Brain microvascular endothelial cell (primary cell): ENCODE results near the gene CHRNG.

Experiments used
- DNase-seq: peaks from one replicate; pipeline ENCODE4 v3.0.0-alpha.2; 2020
- H3K27ac ChIP-seq: fragments of 250-450 bp; sonication (Bioruptor Pico); 2 replicates; pipeline ENCODE4 v1.5.1; 2020; ENCODE audit warnings: mild to moderate bottlenecking, moderate library complexity
- H3K27me3 ChIP-seq: fragments of 250-450 bp; sonication (Bioruptor Pico); replicated peaks from 2 replicates; pipeline ENCODE4 v1.5.1; 2020; ENCODE audit warnings: mild to moderate bottlenecking
- H3K36me3 ChIP-seq: fragments of 250-450 bp; sonication (Bioruptor Pico); replicated peaks from 2 replicates; pipeline ENCODE4 v1.5.1; 2020; ENCODE audit warnings: mild to moderate bottlenecking
- H3K4me3 ChIP-seq: 2 replicates; pipeline ENCODE4 v1.5.1; 2011; ENCODE audit warnings: low read depth, mild to moderate bottlenecking, control low read depth, low read length, moderate library complexity
- in situ Hi-C: cut with HindIII; loops from 2 replicates; pipeline ENCODE4 v1.10.0; 2017; ENCODE audit warnings: low sequenced_read_pairs, low pct_ligation_motif_present
- TF ChIP-seq, protein P1 (sequence below): IDR thresholded peaks from 2 replicates; pipeline ENCODE4 v1.5.1; 2011; ENCODE audit warnings: low read depth, mild to moderate bottlenecking, moderate library complexity, low read length, control low read depth, inconsistent platforms; ENCODE audit errors: missing control alignments

CHRNG gene

DNA sequence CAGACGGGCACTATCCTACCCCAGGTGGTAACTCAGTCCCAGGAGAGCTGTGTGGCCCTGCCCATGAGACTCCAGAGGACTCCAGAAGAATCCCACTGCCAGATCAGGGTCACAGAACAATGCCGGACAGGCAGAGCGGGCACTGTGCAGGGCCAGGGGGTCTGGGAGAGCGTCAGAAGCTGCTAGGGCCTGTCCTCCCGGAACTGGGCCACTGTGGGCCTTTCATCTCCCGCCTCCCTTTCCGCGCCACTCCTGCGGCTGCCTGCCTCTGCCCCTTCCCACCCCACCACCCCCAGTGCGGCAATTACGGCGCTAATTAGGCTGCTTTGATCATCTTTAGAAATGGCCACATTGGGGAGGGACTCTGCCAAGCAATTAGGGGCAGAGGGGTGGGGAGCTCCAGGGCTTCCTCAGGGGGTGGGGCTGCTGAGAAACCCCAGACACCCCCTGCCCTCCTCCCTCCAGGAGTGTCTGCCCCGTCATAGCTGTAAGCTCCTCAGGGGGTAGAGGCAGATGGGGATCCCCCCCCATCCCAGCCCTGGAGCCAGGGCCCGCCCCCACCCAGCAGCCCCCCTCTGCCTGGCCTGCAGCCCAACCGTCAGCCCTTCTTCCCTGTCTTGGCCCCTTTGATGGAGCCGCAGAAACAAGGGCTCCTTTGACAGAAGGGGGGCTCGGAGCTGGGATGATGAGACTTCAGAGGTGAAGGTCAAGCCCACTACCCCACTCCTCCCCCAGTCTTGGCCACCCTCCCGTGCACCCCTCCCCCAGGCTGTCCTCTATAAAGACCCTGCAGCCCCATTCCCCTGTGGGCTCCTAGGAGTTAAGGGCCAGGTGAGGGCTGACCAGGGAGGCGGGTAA is 19.7 kb upstream of the CHRNG start, which contains the start of gene PRSS56:
Gene PRSS56, plus strand, starts transcription at position 808 of the 858 bp plus-strand sequence. CDS start 211 bp downstream, outside the sequence.
- H3K27ac ChIP-seq, result no peak within 1 kb of the TSS
- no peaks in the 10 kb centered on the region for H3K36me3 ChIP-seq
- peaks cover 57% of the 10 kb centered on the region for H3K27me3 ChIP-seq
- TF ChIP-seq, protein P1, sequence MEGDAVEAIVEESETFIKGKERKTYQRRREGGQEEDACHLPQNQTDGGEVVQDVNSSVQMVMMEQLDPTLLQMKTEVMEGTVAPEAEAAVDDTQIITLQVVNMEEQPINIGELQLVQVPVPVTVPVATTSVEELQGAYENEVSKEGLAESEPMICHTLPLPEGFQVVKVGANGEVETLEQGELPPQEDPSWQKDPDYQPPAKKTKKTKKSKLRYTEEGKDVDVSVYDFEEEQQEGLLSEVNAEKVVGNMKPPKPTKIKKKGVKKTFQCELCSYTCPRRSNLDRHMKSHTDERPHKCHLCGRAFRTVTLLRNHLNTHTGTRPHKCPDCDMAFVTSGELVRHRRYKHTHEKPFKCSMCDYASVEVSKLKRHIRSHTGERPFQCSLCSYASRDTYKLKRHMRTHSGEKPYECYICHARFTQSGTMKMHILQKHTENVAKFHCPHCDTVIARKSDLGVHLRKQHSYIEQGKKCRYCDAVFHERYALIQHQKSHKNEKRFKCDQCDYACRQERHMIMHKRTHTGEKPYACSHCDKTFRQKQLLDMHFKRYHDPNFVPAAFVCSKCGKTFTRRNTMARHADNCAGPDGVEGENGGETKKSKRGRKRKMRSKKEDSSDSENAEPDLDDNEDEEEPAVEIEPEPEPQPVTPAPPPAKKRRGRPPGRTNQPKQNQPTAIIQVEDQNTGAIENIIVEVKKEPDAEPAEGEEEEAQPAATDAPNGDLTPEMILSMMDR, result no peak
- in situ Hi-C loops, result no loop called here
- DNase-seq, result no peak
- no peak within 1 kb of the TSS for H3K4me3 ChIP-seq

DNA sequence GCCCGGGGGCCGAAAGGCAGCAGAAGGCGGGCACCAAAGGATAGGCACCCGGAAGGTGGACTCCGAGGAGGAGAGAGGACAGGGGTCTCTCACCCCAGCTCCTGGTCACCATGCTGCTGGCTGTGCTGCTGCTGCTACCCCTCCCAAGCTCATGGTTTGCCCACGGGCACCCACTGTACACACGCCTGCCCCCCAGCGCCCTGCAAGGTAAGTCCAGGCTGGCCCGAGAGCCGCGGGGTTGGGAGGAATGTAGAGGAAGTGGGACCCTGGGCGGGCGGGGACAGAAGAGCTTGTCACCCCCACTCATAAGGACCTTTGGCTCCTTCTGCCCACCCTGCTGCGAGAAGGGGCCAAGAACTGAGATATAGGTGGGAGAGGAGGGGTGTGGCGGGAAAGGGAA is 19.0 kb upstream of the CHRNG start:
- in situ Hi-C loops, result no loop called here

DNA sequence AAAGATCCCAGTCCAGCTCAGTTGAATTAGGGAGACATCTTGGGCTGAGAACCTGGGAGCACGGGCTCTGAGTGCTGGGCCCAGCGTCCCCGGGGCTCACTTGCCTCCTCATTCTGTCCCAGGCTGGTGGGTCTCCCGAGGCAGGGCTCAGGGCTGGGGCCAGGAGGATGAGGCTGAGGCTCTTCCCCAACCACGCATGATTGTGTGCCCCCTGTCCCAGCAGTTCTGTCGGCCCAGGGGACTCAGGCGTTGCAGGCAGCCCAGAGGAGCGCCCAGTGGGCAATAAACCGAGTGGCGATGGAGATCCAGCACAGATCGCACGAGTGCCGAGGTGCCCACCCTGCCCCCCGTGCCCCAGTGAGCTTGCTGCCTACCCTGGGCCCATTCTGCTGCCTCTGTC is 18.4 kb upstream of the CHRNG start:
- no peak for DNase-seq
- TF ChIP-seq, protein P1, result no peak
- Histone ChIP-seq H3K27ac (no peak overlapping the region), H3K27me3 (peaks cover 57% of the 10 kb centered on the region), H3K36me3 (no peaks in the 10 kb centered on the region), H3K4me3 (no peak overlapping the region)
- in situ Hi-C loops, result no loop called here

More for the DNA sequence above, 19.0 kb upstream of the CHRNG start:
- Histone ChIP-seq H3K27ac (no peak overlapping the region), H3K4me3 (no peak overlapping the region), H3K36me3 (no peaks in the 10 kb centered on the region), H3K27me3 (peaks cover 57% of the 10 kb centered on the region)
- no peak for DNase-seq
- TF ChIP-seq, protein P1, result no peak

DNA sequence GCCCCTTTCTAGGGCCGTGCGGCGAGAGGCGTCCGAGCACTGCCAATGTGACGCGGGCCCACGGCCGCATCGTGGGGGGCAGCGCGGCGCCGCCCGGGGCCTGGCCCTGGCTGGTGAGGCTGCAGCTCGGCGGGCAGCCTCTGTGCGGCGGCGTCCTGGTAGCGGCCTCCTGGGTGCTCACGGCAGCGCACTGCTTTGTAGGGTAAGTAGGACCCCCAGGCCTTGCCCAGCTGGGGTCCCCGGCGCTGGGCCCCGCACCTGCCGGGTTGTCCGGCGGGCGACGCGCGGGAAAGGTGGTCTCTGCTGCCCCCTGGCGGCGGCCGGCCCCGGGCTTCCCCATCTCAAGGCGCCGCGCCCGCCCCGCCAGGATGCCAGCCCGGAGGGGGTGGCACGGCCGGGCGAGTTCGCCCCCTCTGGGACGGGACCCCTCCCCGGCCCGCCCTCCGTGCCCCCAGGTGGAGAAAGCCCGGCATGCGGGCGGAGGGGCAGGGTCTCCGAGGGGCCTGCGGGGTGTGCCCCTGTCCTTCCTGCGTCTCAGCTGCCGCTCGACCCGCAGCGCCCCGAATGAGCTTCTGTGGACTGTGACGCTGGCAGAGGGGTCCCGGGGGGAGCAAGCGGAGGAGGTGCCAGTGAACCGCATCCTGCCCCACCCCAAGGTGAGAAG is 17.4 kb upstream of the CHRNG start:
- in situ Hi-C loops, result no loop called here
- no peak overlapping the region for H3K27ac ChIP-seq
- H3K27me3 ChIP-seq, result peaks cover 57% of the 10 kb centered on the region
- no peaks in the 10 kb centered on the region for H3K36me3 ChIP-seq
- H3K4me3 ChIP-seq, result no peak overlapping the region
- DNase-seq, result no peak
- TF ChIP-seq, protein P1, result peak; percentile 41

DNA sequence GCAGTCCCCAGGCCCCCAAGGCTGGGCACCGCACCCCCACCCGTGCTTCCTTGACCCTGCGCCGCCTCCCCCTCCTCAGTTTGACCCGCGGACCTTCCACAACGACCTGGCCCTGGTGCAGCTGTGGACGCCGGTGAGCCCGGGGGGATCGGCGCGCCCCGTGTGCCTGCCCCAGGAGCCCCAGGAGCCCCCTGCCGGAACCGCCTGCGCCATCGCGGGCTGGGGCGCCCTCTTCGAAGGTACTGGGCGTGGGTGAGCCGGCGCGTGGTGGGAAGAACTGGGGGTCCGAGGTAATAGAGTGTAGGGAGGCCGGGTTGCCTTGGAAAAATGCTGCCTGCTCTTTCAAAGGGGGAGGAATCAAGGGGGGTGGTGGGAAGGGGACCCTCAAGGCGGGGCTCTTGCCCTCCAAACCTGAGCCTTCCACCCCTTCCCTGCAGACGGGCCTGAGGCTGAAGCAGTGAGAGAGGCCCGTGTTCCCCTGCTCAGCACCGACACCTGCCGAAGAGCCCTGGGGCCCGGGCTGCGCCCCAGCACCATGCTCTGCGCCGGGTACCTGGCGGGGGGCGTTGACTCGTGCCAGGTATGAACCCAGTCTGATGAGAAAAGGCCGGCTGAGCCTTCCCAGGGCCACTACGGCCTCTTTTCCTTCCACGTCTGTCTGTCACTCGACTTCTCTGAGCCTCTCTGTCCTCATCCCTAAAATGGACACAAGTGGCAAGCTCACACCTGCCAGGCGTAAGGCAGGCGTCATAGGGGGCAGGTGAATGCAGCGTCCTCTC is 16.7 kb upstream of the CHRNG start:
- in situ Hi-C loops, result no loop called here

More for the DNA sequence above, 16.7 kb upstream of the CHRNG start:
- no peak for DNase-seq
- Histone ChIP-seq H3K27me3 (peaks cover 56% of the 10 kb centered on the region), H3K27ac (no peak overlapping the region), H3K4me3 (no peak overlapping the region), H3K36me3 (no peaks in the 10 kb centered on the region)
- TF ChIP-seq, protein P1, result no peak
